Heart left ventricle (tissue), 16 donors: ENCODE results near the gene ZNF575. TPM values are rescaled to one million over a fixed set of nuclear protein-coding genes. Genes with fewer than 3 reads are reported as not detected.
A peak's percentile ranks its signal among the peaks of the same experiment; 100 is the strongest.

ENCODE experiments used
- ATAC-seq, 4 donors: fragments of 200-7000 bp; cut with Tn5 transposase; one replicate each; pipeline ENCODE4 v1.9.1; 2020 to 2022; ENCODE audit warnings: moderate library complexity in 4 of 4, mild to moderate bottlenecking in 3 of 4, moderate number of reproducible peaks in 1 of 4
- DNase-seq, 5 donors: peaks; one replicate each; pipeline ENCODE4 v3.0.0-alpha.2; 2020
- H3K27ac ChIP-seq, 12 donors: fragments of 200-600 bp; sonication (generic) in 4 of 12; one replicate each; pipeline versions ENCODE4 v1.5.0 to v1.8.0; 2016 to 2022; ENCODE audit warnings: mild to moderate bottlenecking in 2 of 12
- H3K27me3 ChIP-seq, 9 donors: fragments of 200-600 bp; sonication (generic) in 2 of 9; one replicate each; pipeline versions ENCODE4 v1.5.1 to v1.8.0; 2016 to 2022; ENCODE audit warnings: mild to moderate bottlenecking in 3 of 9
- H3K36me3 ChIP-seq, 9 donors: fragments of 200-600 bp; sonication (generic) in 2 of 9; one replicate each; pipeline versions ENCODE4 v1.5.0 to v1.8.0; 2018 to 2022; ENCODE audit warnings: mild to moderate bottlenecking in 2 of 9
- H3K4me1 ChIP-seq, 12 donors: fragments of 200-600 bp; sonication (generic) in 4 of 12; one replicate each; pipeline versions ENCODE4 v1.5.0 to v1.8.0; 2016 to 2022; ENCODE audit warnings: mild to moderate bottlenecking in 3 of 12
- H3K4me3 ChIP-seq, 12 donors: fragments of 200-600 bp; sonication (generic) in 4 of 12; one replicate each; pipeline versions ENCODE4 v1.5.0 to v1.8.0; 2017 to 2022; ENCODE audit warnings: mild to moderate bottlenecking in 9 of 12, moderate library complexity in 4 of 12
- H3K9me3 ChIP-seq, 12 donors: fragments of 200-600 bp; sonication (generic) in 4 of 12; one replicate each; pipeline versions ENCODE4 v1.5.0 to v1.8.0; 2016 to 2022; ENCODE audit warnings: mild to moderate bottlenecking in 1 of 12
- POLR2A ChIP-seq, 2 donors: fragments of 450-650 bp; IDR thresholded peaks; one replicate each; pipeline ENCODE4 v1.6.1; 2017; ENCODE audit warnings: antibody characterized with exemption in 2 of 2, mild to moderate bottlenecking in 2 of 2, moderate library complexity in 2 of 2
- WGBS, 4 donors: extraction: QIAGEN DNeasy Blood & Tissue Kit in 2 of 4; methylation state at CpG; one replicate each; pipeline versions ENCODE4 v1.1.5 to v1.1.7; 2013 to 2018; 5-methylcytosine and 5-hydroxymethylcytosine counted together
- intact Hi-C, 10 donors: fragments of 100-400 bp; cut with DNase I; formaldehyde crosslinking; loops; one replicate each; pipeline versions ENCODE4 v1.11.1 to v1.14.2; 2022
- polyA plus RNA-seq, 2 donors: library from polyadenylated mRNA; stranded (reverse); fragments of 200-250 nt; gene quantifications; one replicate each; pipeline ENCODE4 v1.2.3, GENCODE V29; 2013
- total RNA-seq, 9 donors: library from RNA; depleted of rRNA in 2 of 9; stranded (reverse); fragments of >200 nt in 2 of 9; fragmentation: NEBNext Ultra II Directional in 3 of 9; extraction: Animal tissue kit (Norgen Biotek cat#: 25700) in 3 of 9; gene quantifications; one replicate each; pipeline versions ENCODE4 v1.1.0 to v1.2.4, GENCODE V29; 2016 to 2023
- TF ChIP-seq, protein P1 (sequence below), 12 donors: fragments of 200-600 bp; sonication (generic) in 4 of 12; IDR thresholded peaks; one replicate each; pipeline versions ENCODE4 v1.5.0 to v1.8.0; 2018 to 2022; ENCODE audit warnings: antibody characterized with exemption in 12 of 12, mild to moderate bottlenecking in 5 of 12
- donor health status: ischemic (EF 13 %, LVEDD 7.1; RV severe dilation, severe dysfunction).
- donor health status: healthy with polysubstance abuse.
- donor health status: DM: no; HTN: yes; CAD: no.
- donor health status: DM: no; HTN: no; CAD: no.
- donor health status: ischemic (EF 25% LVEDD 6.9; RV normal size, moderate dysfunction).
- donor health status: ischemic (EF 25% LVEDD 5.7; RV mildly dilated, moderate dysfunction).
- donor health status: healthy.
- donor health status: DM: yes; HTN: yes; CAD: no.
- donor health status: ischemic (EF 35%, LVEDD 5.7; RV mildly dilated, moderate dysfunction).
- donor health status: nonischemic (EF 11% LVEDD 7.7; RV severe dilation, severe dysfunction).
- donor health status: DM: yes; HTN: yes; CAD: no.
- donor health status: PGD.
- donor health status: ischemic (EF 29% LVEDD 5.4; RV normal size, mild dysfunction).
- donor health status: nonischemic (EF 23%, LVEDD 6.1; RV moderate dilation, normal function).

Gene ZNF575
- total and polyA plus RNA-seq, 11 donors: 0.38 to 1.9 (median 1.2) TPM; not detected in 2

DNA sequence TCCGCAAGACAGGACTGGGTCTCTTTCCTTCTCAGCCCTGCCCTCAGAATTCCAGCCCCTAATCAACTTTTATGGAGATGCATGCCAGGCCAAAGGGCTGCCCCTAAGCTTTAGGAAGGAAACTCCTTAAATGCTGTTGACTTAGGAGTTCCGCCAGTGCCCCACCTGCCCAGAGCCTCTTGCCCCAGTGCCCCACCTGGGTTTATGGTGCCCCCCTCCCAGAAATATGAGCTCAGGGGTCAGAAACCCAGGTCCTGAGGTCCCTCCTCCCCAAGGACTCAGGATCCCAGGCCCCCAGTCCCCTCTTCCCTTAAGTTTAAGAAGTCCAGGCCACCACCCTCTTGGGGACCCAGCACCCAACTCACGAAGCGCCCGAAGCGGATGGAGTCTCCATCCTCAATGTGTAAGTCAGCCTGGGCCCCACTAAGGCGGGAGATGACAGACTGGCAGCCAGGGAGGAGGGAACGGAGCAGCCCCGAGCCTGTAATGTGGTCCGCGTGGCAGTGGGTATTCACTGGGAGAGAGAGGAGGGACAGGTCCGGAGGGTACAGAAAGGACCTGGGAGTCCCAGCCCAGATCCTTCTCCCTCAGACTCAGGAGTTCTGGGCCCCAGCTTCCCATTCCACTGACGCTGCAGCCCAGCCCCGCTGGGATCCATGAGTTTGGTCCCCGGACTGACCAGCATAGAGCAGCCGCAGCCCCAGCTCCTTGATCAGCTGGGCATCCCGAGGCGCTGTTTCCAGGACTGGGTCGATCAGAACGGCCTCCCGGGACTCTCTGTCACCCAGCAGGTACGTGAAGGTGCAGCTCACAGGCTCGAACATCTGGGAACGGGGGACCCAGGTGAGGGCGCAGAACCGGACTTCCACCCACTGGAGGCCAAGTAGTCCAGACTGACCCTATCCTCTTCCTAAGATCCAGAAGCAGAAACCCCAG is 6.9 kb upstream of the ZNF575 start:
- peak overlapping the region in 11 of 12 donors; percentile 55 to 90 (median 85) for H3K27ac ChIP-seq
- no peaks in the 10 kb centered on the region for H3K9me3 ChIP-seq
- ATAC-seq (peak; percentile 19 to 38 (median 30)), DNase-seq (peak in 2 of 5 donors; percentile 32 to 42)
- peaks cover 0 to 30% (median 22%) of the 10 kb centered on the region in 12 donors for H3K4me1 ChIP-seq
- TF ChIP-seq POLR2A (IDR thresholded peaks at IDR 0.05): no peak
- TF ChIP-seq, protein P1, sequence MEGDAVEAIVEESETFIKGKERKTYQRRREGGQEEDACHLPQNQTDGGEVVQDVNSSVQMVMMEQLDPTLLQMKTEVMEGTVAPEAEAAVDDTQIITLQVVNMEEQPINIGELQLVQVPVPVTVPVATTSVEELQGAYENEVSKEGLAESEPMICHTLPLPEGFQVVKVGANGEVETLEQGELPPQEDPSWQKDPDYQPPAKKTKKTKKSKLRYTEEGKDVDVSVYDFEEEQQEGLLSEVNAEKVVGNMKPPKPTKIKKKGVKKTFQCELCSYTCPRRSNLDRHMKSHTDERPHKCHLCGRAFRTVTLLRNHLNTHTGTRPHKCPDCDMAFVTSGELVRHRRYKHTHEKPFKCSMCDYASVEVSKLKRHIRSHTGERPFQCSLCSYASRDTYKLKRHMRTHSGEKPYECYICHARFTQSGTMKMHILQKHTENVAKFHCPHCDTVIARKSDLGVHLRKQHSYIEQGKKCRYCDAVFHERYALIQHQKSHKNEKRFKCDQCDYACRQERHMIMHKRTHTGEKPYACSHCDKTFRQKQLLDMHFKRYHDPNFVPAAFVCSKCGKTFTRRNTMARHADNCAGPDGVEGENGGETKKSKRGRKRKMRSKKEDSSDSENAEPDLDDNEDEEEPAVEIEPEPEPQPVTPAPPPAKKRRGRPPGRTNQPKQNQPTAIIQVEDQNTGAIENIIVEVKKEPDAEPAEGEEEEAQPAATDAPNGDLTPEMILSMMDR (IDR thresholded peaks at IDR 0.05): no peak
- WGBS, 4 donors: 5 to 20% (median 9%) methylated on average over 13 to 26 of the region's 26 CpGs
- no peaks in the 10 kb centered on the region for H3K27me3 ChIP-seq
- peak overlapping the region; percentile 68 to 98 (median 90) for H3K4me3 ChIP-seq
- H3K36me3 ChIP-seq: peaks cover 0 to 2% (median 0%) of the 10 kb centered on the region in 9 donors
- intact Hi-C loops: no loop called here

DNA sequence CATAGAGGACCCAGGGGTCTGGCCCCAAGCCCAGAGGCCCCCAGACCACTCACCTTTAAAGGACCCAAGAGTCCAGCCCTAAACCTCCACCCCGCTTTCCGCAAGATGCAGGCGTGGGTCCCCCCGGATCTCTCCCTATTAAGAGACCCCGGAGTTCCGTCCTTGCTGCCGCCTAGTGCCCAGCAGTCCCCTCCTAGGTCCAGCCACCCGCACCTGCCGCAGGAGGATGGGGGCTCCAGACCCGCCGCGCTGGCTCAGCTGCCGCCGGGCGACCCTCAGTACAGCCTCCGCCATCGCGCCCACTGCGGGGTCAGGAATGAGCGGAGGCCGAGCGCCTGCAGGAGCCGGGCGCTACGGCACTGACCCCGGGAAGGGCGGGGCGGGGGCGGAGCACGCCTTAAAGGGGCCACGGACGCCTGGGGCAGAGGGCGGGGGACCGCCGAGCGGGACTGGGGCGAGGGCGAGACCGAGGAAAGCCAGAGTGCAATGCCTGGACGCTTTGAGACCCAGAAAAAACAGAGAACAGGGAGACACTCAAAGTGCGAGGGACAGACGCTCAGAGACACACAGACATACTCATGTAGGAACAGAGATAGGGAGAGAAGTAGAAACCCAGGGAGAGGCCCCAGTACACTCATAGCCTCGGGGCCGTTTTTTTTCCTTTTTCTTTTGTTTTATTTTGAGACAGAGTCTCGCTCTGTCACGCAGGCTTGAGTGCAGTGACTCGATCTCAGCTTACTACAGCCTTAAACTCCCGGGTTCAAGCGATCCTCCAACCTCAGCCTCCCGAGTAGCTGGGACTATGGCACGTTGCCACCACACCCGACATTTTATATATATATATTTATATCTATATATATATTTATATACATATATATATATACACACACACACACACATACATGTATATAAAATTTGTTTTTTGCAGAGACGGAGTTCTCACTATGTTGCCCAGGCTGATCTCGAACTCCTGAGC is 5.8 kb upstream of the ZNF575 start, which contains the start of gene ETHE1:
ETHE1 (minus strand) TSS at position 318 of the 976 bp plus-strand sequence; CDS start at position 294, 24 bp downstream.
- Histone ChIP-seq H3K9me3 (no peaks in the 10 kb centered on the region), H3K36me3 (no peaks in the 10 kb centered on the region), H3K4me3 (peak within 1 kb of the TSS; percentile 68 to 98 (median 90)), H3K27me3 (no peaks in the 10 kb centered on the region), H3K27ac (peak within 1 kb of the TSS; percentile 37 to 90 (median 84)), H3K4me1 (peaks cover 0 to 34% (median 22%) of the 10 kb centered on the region in 12 donors)
- intact Hi-C loops: no loop called here
- DNase-seq (peak; percentile 86 to 93 (median 89)), ATAC-seq (peak; percentile 78 to 95 (median 93))
- 5 to 8% (median 6%) methylated on average over 38 to 54 of the region's 54 CpGs for WGBS, 4 donors
- TF ChIP-seq, protein P1 (IDR thresholded peaks at IDR 0.05): peak in 1 of 12 donors; percentile 17
- peak in 1 of 2 donors; percentile 79 for TF ChIP-seq POLR2A (IDR thresholded peaks at IDR 0.05)

DNA sequence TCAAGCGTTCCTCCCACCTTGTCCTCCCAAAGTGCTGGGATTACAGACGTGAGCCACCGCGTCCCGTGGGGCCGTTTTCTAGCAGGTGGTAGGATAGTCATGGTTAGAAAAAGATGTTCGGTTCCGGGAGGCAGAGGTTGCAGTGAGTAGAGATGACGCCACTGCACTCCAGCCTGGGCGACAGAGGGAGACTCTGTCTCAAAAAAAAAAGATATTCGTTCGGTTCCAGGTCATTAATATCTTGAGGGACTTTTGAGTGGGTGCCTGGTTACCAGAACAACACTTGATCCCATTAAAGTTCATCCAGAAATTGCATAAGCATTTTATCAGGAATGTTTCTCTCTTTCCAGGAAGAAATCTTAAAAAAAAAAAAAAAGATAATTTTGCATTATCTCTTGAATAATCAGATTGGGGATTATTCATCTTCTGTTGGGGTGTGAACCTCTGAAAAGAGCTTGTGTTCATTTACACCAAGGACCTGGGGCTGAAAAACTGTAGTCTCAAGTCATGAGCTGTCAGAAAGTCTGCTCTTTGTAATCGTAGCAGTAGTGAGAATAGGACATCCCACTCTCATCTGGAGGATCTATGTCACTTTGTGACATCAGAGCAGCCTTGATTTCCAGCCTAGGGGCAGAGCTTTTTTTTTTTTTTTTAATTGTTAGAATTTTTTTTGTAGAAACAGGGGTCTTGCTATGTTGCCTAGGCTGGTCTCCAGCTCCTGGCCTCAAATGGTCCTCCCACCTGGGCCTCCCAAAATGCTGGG is 4.9 kb upstream of the ZNF575 start:
- DNase-seq: peak in 2 of 5 donors; percentile 27 to 37

More for the DNA sequence above, 4.9 kb upstream of the ZNF575 start:
- intact Hi-C loops: no loop called here
- Histone ChIP-seq H3K4me3 (peak overlapping the region in 10 of 12 donors; percentile 80 to 98 (median 92)), H3K9me3 (no peaks in the 10 kb centered on the region), H3K36me3 (no peaks in the 10 kb centered on the region), H3K27me3 (no peaks in the 10 kb centered on the region), H3K27ac (peak overlapping the region in 11 of 12 donors; percentile 55 to 90 (median 85)), H3K4me1 (peaks cover 0 to 43% (median 29%) of the 10 kb centered on the region in 12 donors)
- no peak for TF ChIP-seq POLR2A (IDR thresholded peaks at IDR 0.05)
- TF ChIP-seq, protein P1 (IDR thresholded peaks at IDR 0.05): peak in 2 of 12 donors; percentile 10 to 28
- ATAC-seq: peak in 2 of 4 donors; percentile 20 to 23
- WGBS, 4 donors: 32 to 39% (median 34%) methylated on average over 13 of the region's 13 CpGs
